Tibial nerve (tissue), 4 donors: ENCODE measurements around the gene DNAJC12. TPM values are rescaled to one million over a fixed set of nuclear protein-coding genes. Genes with fewer than 3 reads are reported as not detected.

ENCODE experiments used
- DNase-seq, 2 donors: peaks; one replicate each; pipeline ENCODE4 v3.0.0-alpha.2; 2019; ENCODE audit warnings: low spot score in 2 of 2
- H3K27ac ChIP-seq, 4 donors: fragments of 200-600 bp; sonication (generic) in 3 of 4; one replicate each; pipeline ENCODE4 v1.5.1; 2017 to 2019; ENCODE audit warnings: mild to moderate bottlenecking in 1 of 4
- H3K27me3 ChIP-seq, 2 donors: fragments of 200-600 bp; sonication (generic) in 1 of 2; one replicate each; pipeline versions ENCODE4 v1.5.1 to v1.6.0; 2017 to 2019
- H3K36me3 ChIP-seq, 3 donors: fragments of 200-600 bp; sonication (generic); one replicate each; pipeline ENCODE4 v1.5.1; 2018 to 2019
- H3K4me1 ChIP-seq, 4 donors: fragments of 200-600 bp; sonication (generic) in 3 of 4; one replicate each; pipeline ENCODE4 v1.5.1; 2017 to 2019
- H3K4me3 ChIP-seq, 4 donors: fragments of 200-600 bp; sonication (generic) in 3 of 4; one replicate each; pipeline ENCODE4 v1.5.1; 2017 to 2019; ENCODE audit warnings: mild to moderate bottlenecking in 1 of 4, moderate library complexity in 1 of 4
- H3K9me3 ChIP-seq, 4 donors: fragments of 200-600 bp; sonication (generic) in 3 of 4; one replicate each; pipeline ENCODE4 v1.5.1; 2017 to 2019
- CTCF ChIP-seq, 5 experiments: fragments of 200-600 bp in 3 of 5; fragments of 450-650 bp in 2 of 5; sonication (generic) in 3 of 5; IDR thresholded peaks; one replicate each; pipeline ENCODE4 v1.5.1; 2016 to 2019; ENCODE audit warnings: antibody characterized with exemption in 5 of 5, mild to moderate bottlenecking in 3 of 5, moderate library complexity in 2 of 5
- EP300 ChIP-seq, 2 donors: sonication (generic); formaldehyde crosslinking; IDR thresholded peaks; one replicate each; pipeline ENCODE4 v1.6.1; 2017; ENCODE audit warnings: antibody characterized with exemption in 2 of 2, mild to moderate bottlenecking in 1 of 2
- POLR2A ChIP-seq, 2 donors: fragments of 450-650 bp; IDR thresholded peaks; one replicate each; pipeline ENCODE4 v1.6.1; 2017; ENCODE audit warnings: antibody characterized with exemption in 2 of 2, mild to moderate bottlenecking in 2 of 2, moderate library complexity in 2 of 2
- WGBS, 2 donors: methylation state at CpG; one replicate each; pipeline ENCODE4 v1.1.5; 2018; 5-methylcytosine and 5-hydroxymethylcytosine counted together
- total RNA-seq, 4 donors: library from RNA; depleted of rRNA; stranded (reverse); fragments of >200 nt; gene quantifications; one replicate each; pipeline ENCODE4 v1.1.0, GENCODE V29; 2016

DNAJC12 gene
- total RNA-seq, 4 donors from 2014 or later: 1.2 to 5.4 (median 3.3) TPM

- H3K4me1 ChIP-seq: no peaks in the 10 kb centered on the region
- H3K27me3 ChIP-seq: no peaks in the 10 kb centered on the region
- no peaks in the 10 kb centered on the region for H3K36me3 ChIP-seq
- WGBS, 2 donors: 40 to 50% methylated on average over 4 of the region's 4 CpGs
- no peak for TF ChIP-seq CTCF (IDR thresholded peaks at IDR 0.05)
- TF ChIP-seq EP300 (IDR thresholded peaks at IDR 0.05): no peak
- TF ChIP-seq POLR2A (IDR thresholded peaks at IDR 0.05): no peak
- DNase-seq: no peak
- H3K9me3 ChIP-seq: no peaks in the 10 kb centered on the region
- no peak overlapping the region for H3K27ac ChIP-seq
- no peak overlapping the region for H3K4me3 ChIP-seq
Observed at GRCh38 chr10:67812007-67812406, 26.0 kb downstream of the DNAJC12 start.

GRCh38 chr10:67809107-67809506, 28.9 kb downstream of the DNAJC12 start:
- no peak for DNase-seq
- Histone ChIP-seq H3K27me3 (no peaks in the 10 kb centered on the region), H3K4me1 (no peaks in the 10 kb centered on the region), H3K36me3 (no peaks in the 10 kb centered on the region), H3K27ac (no peak overlapping the region), H3K4me3 (no peak overlapping the region), H3K9me3 (no peaks in the 10 kb centered on the region)
- TF ChIP-seq POLR2A (IDR thresholded peaks at IDR 0.05) (no peak), CTCF (IDR thresholded peaks at IDR 0.05) (no peak), EP300 (IDR thresholded peaks at IDR 0.05) (no peak)
- WGBS, 2 donors: 90 to 96% methylated on average over 2 of the region's 2 CpGs

- TF ChIP-seq POLR2A (IDR thresholded peaks at IDR 0.05) (no peak), EP300 (IDR thresholded peaks at IDR 0.05) (no peak), CTCF (IDR thresholded peaks at IDR 0.05) (no peak)
- Histone ChIP-seq H3K4me1 (no peaks in the 10 kb centered on the region), H3K4me3 (no peak overlapping the region), H3K36me3 (no peaks in the 10 kb centered on the region), H3K27ac (no peak overlapping the region), H3K27me3 (no peaks in the 10 kb centered on the region), H3K9me3 (no peaks in the 10 kb centered on the region)
- no peak for DNase-seq
- WGBS, 2 donors: 48 to 54% methylated on average over 1 of the region's 1 CpG
Observed at GRCh38 chr10:67808704-67809103, 29.3 kb downstream of the DNAJC12 start.

- H3K4me1 ChIP-seq: no peaks in the 10 kb centered on the region
- no peak overlapping the region for H3K27ac ChIP-seq
- H3K4me3 ChIP-seq: no peak overlapping the region
- no peaks in the 10 kb centered on the region for H3K27me3 ChIP-seq
- 58 to 65% methylated on average over 4 of the region's 4 CpGs for WGBS, 2 donors
- H3K36me3 ChIP-seq: no peaks in the 10 kb centered on the region
- TF ChIP-seq CTCF (IDR thresholded peaks at IDR 0.05) (no peak), EP300 (IDR thresholded peaks at IDR 0.05) (no peak), POLR2A (IDR thresholded peaks at IDR 0.05) (no peak)
- DNase-seq: no peak
- no peaks in the 10 kb centered on the region for H3K9me3 ChIP-seq
Observed at GRCh38 chr10:67807855-67808456, 30.0 kb downstream of the DNAJC12 start.

- H3K36me3 ChIP-seq: no peaks in the 10 kb centered on the region
- H3K9me3 ChIP-seq: no peaks in the 10 kb centered on the region
- no peak overlapping the region for H3K4me3 ChIP-seq
- H3K27ac ChIP-seq: no peak overlapping the region
- no peak for TF ChIP-seq CTCF (IDR thresholded peaks at IDR 0.05)
- no peak for TF ChIP-seq POLR2A (IDR thresholded peaks at IDR 0.05)
- no peak for TF ChIP-seq EP300 (IDR thresholded peaks at IDR 0.05)
- DNase-seq: no peak
- H3K27me3 ChIP-seq: no peaks in the 10 kb centered on the region
- no peaks in the 10 kb centered on the region for H3K4me1 ChIP-seq
Observed at GRCh38 chr10:67804395-67804678, 33.7 kb downstream of the DNAJC12 start.
